HepG2 (cell line): ENCODE data around the gene CENPE. TPM values are rescaled to one million over a fixed set of nuclear protein-coding genes. Genes with fewer than 3 reads are reported as not detected.
A peak's percentile ranks its signal among the peaks of the same experiment; 100 is the strongest.
"Not testable (repeated sequence)": the region's sequence is repeated elsewhere in the genome, so short reads cannot be mapped to it uniquely, and the experiment has no call there.

ENCODE experiments used
- ATAC-seq: fragments of 200-7000 bp; cut with Tn5 transposase; 3 replicates; pipeline ENCODE4 v1.9.1; 2020; ENCODE audit warnings: mild to moderate bottlenecking, moderate library complexity
- BruUV-seq: library from RNA; stranded (reverse); fragments of 400-500 nt; replicated peaks from 2 replicates; lab custom pipeline; 2021; lab: Mats Ljungman, UMichigan
- CTCF ChIA-PET: fragments of 300-600 bp; formaldehyde crosslinking; extraction: SDS; loops from one replicate; lab custom pipeline; 2021; ENCODE audit warnings: low total read pairs, inconsistent platforms, low intra/inter-chr PET ratio; lab: Yijun Ruan, JAX
- POLR2A ChIA-PET: fragments of 350-600 bp; sonication (Branson Sonifier 250); formaldehyde crosslinking; loops from one replicate; lab custom pipeline; 2020; ENCODE audit warnings: antibody characterized with exemption, inconsistent platforms; lab: Yijun Ruan, JAX
- DNase-seq: peaks from one replicate; pipeline ENCODE4 v3.0.0-alpha.2; 2015; ENCODE audit warnings: low spot score
- FAIRE-seq: peaks from 3 replicates; lab custom pipeline; 2011; peaks lifted over from hg19 to GRCh38; lab: Jason Lieb, UNC
- H2AFZ ChIP-seq: one replicate; pipeline ENCODE4 v1.6.1; 2011; ENCODE audit warnings: low read length, inconsistent platforms
- H3K27ac ChIP-seq: fragments of 300-600 bp; 3 replicates; pipeline ENCODE4 v1.8.0; 2011; ENCODE audit warnings: mixed run types, mild to moderate bottlenecking, mixed read lengths, low read length, inconsistent platforms; ENCODE audit not compliant: insufficient read depth; ENCODE audit errors: extremely low read length
- H3K27me3 ChIP-seq, 2 experiments: fragments of 200-600 bp in 1 of 2; 2 replicates in 1 of 2; 3 replicates in 1 of 2; pipeline versions ENCODE4 v1.6.0 to v1.8.0; 2011; ENCODE audit warnings: low read length in 2 of 2, mild to moderate bottlenecking in 2 of 2, moderate library complexity in 2 of 2, inconsistent platforms in 1 of 2; ENCODE audit not compliant: insufficient read depth in 2 of 2, control insufficient read depth in 1 of 2
- H3K36me3 ChIP-seq, 2 experiments: fragments of 200-600 bp in 1 of 2; replicated peaks in 1 of 2; 2 replicates in 1 of 2; 3 replicates in 1 of 2; pipeline versions ENCODE4 v1.5.1 to v1.8.0; 2011; ENCODE audit warnings: low read length in 2 of 2, inconsistent platforms in 1 of 2; ENCODE audit not compliant: insufficient read depth in 2 of 2, control insufficient read depth in 1 of 2
- H3K4me1 ChIP-seq: 2 replicates; pipeline ENCODE4 v1.5.1; 2012; ENCODE audit warnings: low read length, inconsistent platforms; ENCODE audit not compliant: insufficient read depth
- H3K4me2 ChIP-seq: 2 replicates; pipeline ENCODE4 v1.6.0; 2011; ENCODE audit warnings: low read depth, low read length, inconsistent platforms
- H3K4me3 ChIP-seq, 3 experiments: fragments of 200-600 bp in 1 of 3; sonication (generic), shearing (Covaris generic) in 1 of 3; replicated peaks in 1 of 3; 2 replicates each; pipeline ENCODE4 v1.5.1; 2011 to 2016; ENCODE audit warnings: low read length in 3 of 3, inconsistent platforms in 2 of 3, low read depth in 2 of 3, mild to moderate bottlenecking in 2 of 3, control low read depth in 1 of 3, mixed read lengths in 1 of 3; ENCODE audit not compliant: insufficient read depth in 1 of 3
- H3K79me2 ChIP-seq: one replicate; pipeline ENCODE4 v1.6.1; 2011; ENCODE audit warnings: low read length, inconsistent platforms; ENCODE audit not compliant: insufficient read depth
- H3K9ac ChIP-seq: 2 replicates; pipeline ENCODE4 v1.6.0; 2011; ENCODE audit warnings: mild to moderate bottlenecking, low read depth, low read length, inconsistent platforms; ENCODE audit not compliant: insufficient read depth
- H3K9me3 ChIP-seq: 2 replicates; pipeline ENCODE4 v1.5.1; 2012; ENCODE audit warnings: mild to moderate bottlenecking, low read length
- H4K20me1 ChIP-seq: 2 replicates; pipeline ENCODE4 v1.6.0; 2011; ENCODE audit warnings: inconsistent platforms, mild to moderate bottlenecking, low read length, moderate library complexity; ENCODE audit not compliant: insufficient read depth
- MAFG ChIP-seq: sonication (generic); formaldehyde crosslinking; IDR thresholded peaks from 2 replicates; pipeline ENCODE4 v1.5.1; 2020; ENCODE audit warnings: mild to moderate bottlenecking, missing genetic modification reagents
- MXD1 ChIP-seq: sonication (generic); formaldehyde crosslinking; IDR thresholded peaks from 2 replicates; pipeline ENCODE4 v1.4.0; 2020; ENCODE audit warnings: mild to moderate bottlenecking, missing genetic modification reagents
- USF2 ChIP-seq, 2 experiments: sonication (generic) in 1 of 2; formaldehyde crosslinking in 1 of 2; IDR thresholded peaks; 2 replicates each; pipeline versions ENCODE4 v1.5.1 to v1.6.1; 2011 to 2020; ENCODE audit warnings: borderline replicate concordance in 1 of 2, low read depth in 1 of 2, low read length in 1 of 2, mild to moderate bottlenecking in 1 of 2, missing genetic modification reagents in 1 of 2, moderate library complexity in 1 of 2
- ZC3H4 ChIP-seq: sonication (generic); formaldehyde crosslinking; IDR thresholded peaks from 2 replicates; pipeline ENCODE4 v1.4.0; 2020; ENCODE audit warnings: missing genetic modification reagents, borderline replicate concordance
- WGBS: methylation state at CpG from one replicate; pipeline ENCODE4 v1.1.6; 2017; ENCODE audit warnings: low lambda C conversion rate; 5-methylcytosine and 5-hydroxymethylcytosine counted together
- in situ Hi-C: cut with HindIII; loops from 2 replicates; pipeline ENCODE4 v1.10.0; 2017; ENCODE audit warnings: low pct_unique_long_range_greater_than_20kb; ENCODE audit not compliant: extremely low pct_ligation_motif_present
- intact Hi-C: fragments of 100-400 bp; cut with micrococcal nuclease; formaldehyde crosslinking; loops from one replicate; pipeline ENCODE4 v1.10.0; 2022; ENCODE audit not compliant: unreplicated experiment
- polyA plus RNA-seq, 8 experiments: library from polyadenylated mRNA; depleted of rRNA in 3 of 8; stranded (reverse) in 7 of 8; unstranded in 1 of 8; fragments of >200 nt; fragmentation: Illumina TruSeq in 4 of 8; extraction: Trizol in 4 of 8; gene quantifications; 2 replicates each; pipeline versions ENCODE4 v1.2.1 to v1.2.3, GENCODE V29; 2011 to 2016; ENCODE audit warnings: low read depth in 4 of 8, missing spikeins in 1 of 8, mixed read lengths in 1 of 8; ENCODE audit not compliant: insufficient read depth in 1 of 8
- total RNA-seq, 5 experiments: library from RNA; depleted of rRNA; stranded (reverse); fragments of >200 nt; fragmentation: Illumina TruSeq; extraction: Trizol; gene quantifications; 2 replicates each; pipeline ENCODE4 v1.2.3, GENCODE V29; 2016; ENCODE audit warnings: low read depth in 1 of 5

The CENPE gene
- total and polyA plus RNA-seq, 2 of the 13 experiments (the other 11 are each of a cell fraction or from before 2014, with no cell fraction given) = 2.1 to 19.8 TPM

- DNase-seq, H3K79me2 ChIP-seq, CTCF ChIA-PET, FAIRE-seq, ATAC-seq, H3K27me3 ChIP-seq, BruUV-seq, H2AFZ ChIP-seq, H3K9ac ChIP-seq, POLR2A ChIA-PET, H3K4me1 ChIP-seq, H3K4me3 ChIP-seq, H3K4me2 ChIP-seq, H3K27ac ChIP-seq, H3K9me3 ChIP-seq, H4K20me1 ChIP-seq, in situ Hi-C loops, H3K36me3 ChIP-seq, intact Hi-C loops: not testable (repeated sequence)
- 8% methylated on average over 3 of the region's 3 CpGs for WGBS
Observed at GRCh38 chr4:103230938-103231337, 32.8 kb upstream of the CENPE start.

GRCh38 chr4:103223556-103223955 is 25.4 kb upstream of the CENPE start:
- 2% methylated on average over 4 of the region's 4 CpGs for WGBS
- intact Hi-C loops, BruUV-seq, CTCF ChIA-PET, H3K4me3 ChIP-seq, in situ Hi-C loops, H3K79me2 ChIP-seq, DNase-seq, H3K9ac ChIP-seq, H4K20me1 ChIP-seq, ATAC-seq, POLR2A ChIA-PET, H2AFZ ChIP-seq, FAIRE-seq, H3K9me3 ChIP-seq, H3K36me3 ChIP-seq, H3K27ac ChIP-seq, H3K27me3 ChIP-seq: not testable (repeated sequence)
- Histone ChIP-seq H3K4me1 (peaks cover 11% of the 10 kb centered on the region), H3K4me2 (peak overlapping the region; percentile 55)

- ChIA-PET CTCF (no interaction called here), POLR2A (no interaction called here)
- BruUV-seq = no TSS peak
- WGBS = 8% methylated on average over 5 of the region's 5 CpGs
- H3K9ac ChIP-seq = no peak overlapping the region
- no peak overlapping the region for H3K27ac ChIP-seq
- H3K27me3 ChIP-seq = no peaks in the 10 kb centered on the region; a peak in 1 of 5 replicates
- intact Hi-C loops (loop anchor here (1.0 to 10.0 kb wide), 2 partner anchors 377 to 547 kb away; no protein-coding TSS in a partner anchor), in situ Hi-C loops (loop anchor here (10.0 kb wide), 2 partner anchors 577 to 727 kb away; no protein-coding TSS in a partner anchor)
- no peak overlapping the region for H3K4me2 ChIP-seq
- no peaks in the 10 kb centered on the region for H3K9me3 ChIP-seq
- DNase-seq (peak; percentile 48), ATAC-seq (peak; percentile 94), FAIRE-seq (peak; percentile 36)
- no peak overlapping the region for H3K4me3 ChIP-seq
- no peaks in the 10 kb centered on the region for H3K36me3 ChIP-seq
- no peaks in the 10 kb centered on the region for H3K4me1 ChIP-seq
- H3K79me2 ChIP-seq = no peaks in the 10 kb centered on the region
- no peaks in the 10 kb centered on the region for H4K20me1 ChIP-seq
- H2AFZ ChIP-seq = no peak overlapping the region
- TF ChIP-seq USF2 (IDR thresholded peaks at IDR 0.05; ENCODE audit: low read depth, low read length) (peak; percentile 75), USF2 (CRISPR knock-in tag; IDR thresholded peaks at IDR 0.05; ENCODE audit: borderline replicate concordance) (peak; percentile 36; the same call in 1 of the 2 replicates), ZC3H4 (CRISPR knock-in tag) (no peak), MXD1 (CRISPR knock-in tag) (no peak), MAFG (CRISPR knock-in tag) (no peak)
Observed at GRCh38 chr4:103207673-103208072, 9.5 kb upstream of the CENPE start.
